MM.1S (cell line): ENCODE data around the gene SLC25A11.

Experiments
- DNase-seq: peaks from one replicate; pipeline ENCODE4 v3.0.0-alpha.2; 2015
- H2AFZ ChIP-seq: fragments of 300-600 bp; sonication (generic); 2 replicates; pipeline ENCODE4 v1.6.0; 2016; ENCODE audit warnings: antibody characterized with exemption, low read length
- H3F3A ChIP-seq: fragments of 300-600 bp; sonication (generic); 2 replicates; pipeline ENCODE4 v1.6.1; 2016; ENCODE audit warnings: mild to moderate bottlenecking, antibody characterized with exemption, low read length, moderate library complexity, mixed read lengths; ENCODE audit not compliant: insufficient read depth
- H3K27ac ChIP-seq: fragments of 300-600 bp; sonication (generic); 2 replicates; pipeline ENCODE4 v1.5.1; 2016; ENCODE audit warnings: mild to moderate bottlenecking, low read length
- H3K27me3 ChIP-seq: fragments of 300-600 bp; sonication (generic); replicated peaks from 2 replicates; pipeline ENCODE4 v1.6.0; 2016; ENCODE audit warnings: low read length; ENCODE audit not compliant: insufficient read depth
- H3K36me3 ChIP-seq: fragments of 300-600 bp; sonication (generic); replicated peaks from 2 replicates; pipeline ENCODE4 v1.6.1; 2016; ENCODE audit warnings: mild to moderate bottlenecking, low read length, mixed read lengths; ENCODE audit not compliant: insufficient read depth
- H3K4me1 ChIP-seq: fragments of 300-600 bp; sonication (generic); 2 replicates; pipeline ENCODE4 v1.6.1; 2016; ENCODE audit warnings: low read length, mixed read lengths
- H3K4me2 ChIP-seq: fragments of 300-600 bp; sonication (generic); 2 replicates; pipeline ENCODE4 v1.6.0; 2016; ENCODE audit warnings: low read depth, low read length
- H3K4me3 ChIP-seq: fragments of 300-600 bp; sonication (generic); 2 replicates; pipeline ENCODE4 v1.5.1; 2016; ENCODE audit warnings: low read length, mixed read lengths
- H3K79me2 ChIP-seq: fragments of 300-600 bp; sonication (generic); 2 replicates; pipeline ENCODE4 v1.6.1; 2016; ENCODE audit warnings: mixed run types, low read length, mixed read lengths
- H3K9ac ChIP-seq: fragments of 300-600 bp; sonication (generic); 2 replicates; pipeline ENCODE4 v1.6.1; 2016; ENCODE audit warnings: low read length, mixed read lengths
- H3K9me2 ChIP-seq: fragments of 300-600 bp; sonication (generic); replicated peaks from 2 replicates; pipeline ENCODE4 v1.6.1; 2016; ENCODE audit warnings: mild to moderate bottlenecking, low read length, mixed read lengths; ENCODE audit not compliant: insufficient read depth
- H3K9me3 ChIP-seq: fragments of 300-600 bp; sonication (generic); replicated peaks from 2 replicates; pipeline ENCODE4 v1.6.1; 2016; ENCODE audit warnings: mild to moderate bottlenecking, low read length, mixed read lengths; ENCODE audit not compliant: insufficient read depth
- H4K20me1 ChIP-seq: fragments of 300-600 bp; sonication (generic); 2 replicates; pipeline ENCODE4 v1.6.1; 2016; ENCODE audit warnings: mild to moderate bottlenecking, low read length, moderate library complexity, mixed read lengths; ENCODE audit not compliant: insufficient read depth
- CTCF ChIP-seq: fragments of 300-600 bp; sonication (generic); IDR thresholded peaks from 2 replicates; pipeline ENCODE4 v1.5.1; 2016; ENCODE audit warnings: antibody characterized with exemption, low read length, mixed read lengths
- EZH2 ChIP-seq: fragments of 300-600 bp; sonication (generic); optimal IDR thresholded peaks from 2 replicates; pipeline ENCODE3; 2017; ENCODE audit warnings: low read depth, mild to moderate bottlenecking, antibody characterized with exemption, low read length, mixed read lengths
- EZH2phosphoT487 ChIP-seq: fragments of 300-600 bp; sonication (generic); IDR thresholded peaks from 2 replicates; pipeline ENCODE4 v1.6.1; 2018; ENCODE audit warnings: antibody characterized with exemption, low read length

SLC25A11 gene

GRCh38 chr17:4978726-4979125 is 38.9 kb upstream of the SLC25A11 start:
- Histone ChIP-seq H3K9me2 (no peaks in the 10 kb centered on the region), H3K79me2 (no peaks in the 10 kb centered on the region), H3K9me3 (no peaks in the 10 kb centered on the region), H3K27ac (no peak overlapping the region), H2AFZ (no peak overlapping the region), H3K36me3 (no peaks in the 10 kb centered on the region), H3K4me1 (no peaks in the 10 kb centered on the region), H3K9ac (no peak overlapping the region), H3F3A (no peaks in the 10 kb centered on the region), H3K4me2 (no peak overlapping the region), H3K4me3 (no peak overlapping the region), H3K27me3 (no peaks in the 10 kb centered on the region), H4K20me1 (no peaks in the 10 kb centered on the region)
- TF ChIP-seq EZH2phosphoT487 (no peak), CTCF (no peak), EZH2 (no peak)
- DNase-seq = no peak

GRCh38 chr17:4974115-4974670 is 34.3 kb upstream of the SLC25A11 start:
- Histone ChIP-seq H3K4me1 (no peaks in the 10 kb centered on the region), H3F3A (0 out of 2 replicates have a peak, but pooled peaks cover 4% of the 10 kb centered on the region), H4K20me1 (no peaks in the 10 kb centered on the region), H3K27ac (no peak overlapping the region), H3K27me3 (no peaks in the 10 kb centered on the region), H3K9me3 (no peaks in the 10 kb centered on the region), H3K4me2 (no peak overlapping the region), H3K9me2 (no peaks in the 10 kb centered on the region), H2AFZ (no peak overlapping the region), H3K9ac (no peak overlapping the region), H3K79me2 (no peaks in the 10 kb centered on the region), H3K36me3 (no peaks in the 10 kb centered on the region), H3K4me3 (no peak overlapping the region)
- TF ChIP-seq EZH2 = no peak
- TF ChIP-seq EZH2phosphoT487 = no peak
- no peak for TF ChIP-seq CTCF
- no peak for DNase-seq

GRCh38 chr17:4973256-4974114 is 33.6 kb upstream of the SLC25A11 start:
- Histone ChIP-seq H3K4me3 (no peak overlapping the region), H3K4me1 (peaks cover 4% of the 10 kb centered on the region; the same call in 1 of the 2 replicates), H3K79me2 (peaks cover 5% of the 10 kb centered on the region), H3K4me2 (no peak overlapping the region), H3F3A (0 out of 2 replicates have a peak, but pooled peaks cover 4% of the 10 kb centered on the region), H3K9me3 (no peaks in the 10 kb centered on the region), H3K27me3 (no peaks in the 10 kb centered on the region), H2AFZ (no peak overlapping the region), H3K27ac (no peak overlapping the region), H3K9ac (no peak overlapping the region), H3K36me3 (no peaks in the 10 kb centered on the region), H3K9me2 (no peaks in the 10 kb centered on the region), H4K20me1 (no peaks in the 10 kb centered on the region)
- TF ChIP-seq EZH2phosphoT487 (no peak), CTCF (no peak), EZH2 (no peak)
- DNase-seq = no peak
